RPMI8226 (cell line): ENCODE measurements around the gene PAGE1.
"Not testable (repeated sequence)": the region's sequence is repeated elsewhere in the genome, so short reads cannot be mapped to it uniquely, and the experiment has no call there.

Experiments
- DNase-seq: peaks from one replicate; pipeline ENCODE4 v3.0.0-alpha.2; 2015

Gene PAGE1

GRCh38 chrX:49695276-49696180, at the start of gene PAGE1:
PAGE1 (minus strand) TSS chrX:49695984; CDS start chrX:49694770, 1,214 bp downstream.
- no peak for DNase-seq

GRCh38 chrX:49741501-49741900, 45.7 kb upstream of the PAGE1 start:
- DNase-seq, result not testable (repeated sequence)

GRCh38 chrX:49727847-49728246, 32.1 kb upstream of the PAGE1 start:
- no peak for DNase-seq

- DNase-seq, result no peak
Measured at GRCh38 chrX:49726966-49727365, 31.2 kb upstream of the PAGE1 start.

GRCh38 chrX:49725923-49726904, 30.4 kb upstream of the PAGE1 start:
- peak; percentile 10 for DNase-seq

GRCh38 chrX:49725401-49725800, 29.6 kb upstream of the PAGE1 start:
- DNase-seq, result peak; percentile 8

- DNase-seq, result not testable (repeated sequence)
Measured at GRCh38 chrX:49720106-49720505, 24.3 kb upstream of the PAGE1 start.

- no peak for DNase-seq
Measured at GRCh38 chrX:49712577-49712976, 16.8 kb upstream of the PAGE1 start.

- DNase-seq, result no peak
Measured at GRCh38 chrX:49710744-49711319, 15.0 kb upstream of the PAGE1 start.

GRCh38 chrX:49704691-49705404, 9.1 kb upstream of the PAGE1 start:
- no peak for DNase-seq

GRCh38 chrX:49701933-49702332, 6.1 kb upstream of the PAGE1 start:
- no peak for DNase-seq

- DNase-seq, result no peak
Measured at GRCh38 chrX:49701323-49701722, 5.5 kb upstream of the PAGE1 start.

GRCh38 chrX:49675075-49675719, 20.6 kb downstream of the PAGE1 start:
- DNase-seq, result no peak

- no peak for DNase-seq
Measured at GRCh38 chrX:49673394-49673793, 22.4 kb downstream of the PAGE1 start.

GRCh38 chrX:49664824-49665223, 31.0 kb downstream of the PAGE1 start:
- DNase-seq, result no peak

GRCh38 chrX:49661881-49662280, 33.9 kb downstream of the PAGE1 start:
- no peak for DNase-seq

GRCh38 chrX:49659771-49660170, 36.0 kb downstream of the PAGE1 start:
- no peak for DNase-seq

- DNase-seq, result no peak
Measured at GRCh38 chrX:49656533-49656932, 39.3 kb downstream of the PAGE1 start.

- DNase-seq, result no peak
Measured at GRCh38 chrX:49644991-49645637, 50.7 kb downstream of the PAGE1 start.
